HUES48 (cell line): ENCODE results near the gene KRT79.

Experiments
- H3K27ac ChIP-seq: one replicate; pipeline ENCODE4 v1.7.0; 2013; ENCODE audit warnings: low read depth, low read length, inconsistent platforms
- H3K27me3 ChIP-seq: 2 replicates; pipeline ENCODE4 v1.6.1; 2013; ENCODE audit warnings: mild to moderate bottlenecking, low read length; ENCODE audit not compliant: control insufficient read depth, insufficient read depth
- H3K36me3 ChIP-seq: 2 replicates; pipeline ENCODE4 v1.6.1; 2013; ENCODE audit warnings: low read length; ENCODE audit not compliant: control insufficient read depth, insufficient read depth
- H3K4me1 ChIP-seq: 2 replicates; pipeline ENCODE4 v1.6.1; 2013; ENCODE audit warnings: mild to moderate bottlenecking, low read length; ENCODE audit not compliant: control insufficient read depth, insufficient read depth
- H3K4me3 ChIP-seq: 2 replicates; pipeline ENCODE4 v1.5.1; 2013; ENCODE audit warnings: mild to moderate bottlenecking, low read depth, low read length
- H3K9ac ChIP-seq: 2 replicates; pipeline ENCODE4 v1.6.1; 2013; ENCODE audit warnings: mild to moderate bottlenecking, low read depth, low read length, moderate library complexity
- H3K9me3 ChIP-seq: 2 replicates; pipeline ENCODE4 v1.6.1; 2013; ENCODE audit warnings: low read length; ENCODE audit not compliant: control insufficient read depth, insufficient read depth

KRT79 gene

DNA sequence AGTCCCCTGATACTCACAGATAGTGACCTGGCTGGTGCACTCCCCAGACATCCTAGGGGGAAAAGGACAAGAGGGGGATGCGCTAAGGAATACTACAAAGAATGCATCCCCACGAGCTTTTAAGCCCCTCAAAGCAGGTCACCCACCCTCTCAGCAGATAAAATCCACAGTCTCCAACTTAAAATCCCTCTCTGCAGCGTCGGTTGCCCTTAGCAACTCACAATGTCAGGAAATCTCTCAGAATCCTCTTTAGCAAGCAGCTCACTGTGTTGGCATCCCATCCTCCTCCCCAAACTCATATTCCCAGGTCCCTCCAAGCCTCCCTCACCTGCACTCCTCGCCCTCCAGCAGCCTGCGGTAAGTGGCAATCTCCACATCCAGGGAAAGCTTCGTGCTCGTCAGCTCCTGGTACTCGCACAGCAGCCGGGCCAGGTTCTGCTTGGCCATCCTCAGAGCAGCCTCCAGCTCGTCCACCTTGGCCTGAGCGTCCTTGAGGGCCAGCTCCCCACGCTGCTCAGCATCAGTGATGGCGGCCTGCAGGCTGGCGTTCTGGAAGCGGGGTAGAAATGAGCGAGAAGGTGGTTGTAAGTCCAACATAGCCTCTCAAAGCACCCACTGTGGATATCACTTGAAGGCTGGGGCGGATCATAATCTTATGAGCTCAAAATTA is 5.5 kb upstream of the KRT79 start:
- Histone ChIP-seq H3K36me3 (no peaks in the 10 kb centered on the region), H3K27me3 (no peaks in the 10 kb centered on the region), H3K27ac (no peak overlapping the region), H3K4me1 (no peaks in the 10 kb centered on the region), H3K9me3 (no peaks in the 10 kb centered on the region), H3K9ac (no peak overlapping the region), H3K4me3 (no peak overlapping the region)

DNA sequence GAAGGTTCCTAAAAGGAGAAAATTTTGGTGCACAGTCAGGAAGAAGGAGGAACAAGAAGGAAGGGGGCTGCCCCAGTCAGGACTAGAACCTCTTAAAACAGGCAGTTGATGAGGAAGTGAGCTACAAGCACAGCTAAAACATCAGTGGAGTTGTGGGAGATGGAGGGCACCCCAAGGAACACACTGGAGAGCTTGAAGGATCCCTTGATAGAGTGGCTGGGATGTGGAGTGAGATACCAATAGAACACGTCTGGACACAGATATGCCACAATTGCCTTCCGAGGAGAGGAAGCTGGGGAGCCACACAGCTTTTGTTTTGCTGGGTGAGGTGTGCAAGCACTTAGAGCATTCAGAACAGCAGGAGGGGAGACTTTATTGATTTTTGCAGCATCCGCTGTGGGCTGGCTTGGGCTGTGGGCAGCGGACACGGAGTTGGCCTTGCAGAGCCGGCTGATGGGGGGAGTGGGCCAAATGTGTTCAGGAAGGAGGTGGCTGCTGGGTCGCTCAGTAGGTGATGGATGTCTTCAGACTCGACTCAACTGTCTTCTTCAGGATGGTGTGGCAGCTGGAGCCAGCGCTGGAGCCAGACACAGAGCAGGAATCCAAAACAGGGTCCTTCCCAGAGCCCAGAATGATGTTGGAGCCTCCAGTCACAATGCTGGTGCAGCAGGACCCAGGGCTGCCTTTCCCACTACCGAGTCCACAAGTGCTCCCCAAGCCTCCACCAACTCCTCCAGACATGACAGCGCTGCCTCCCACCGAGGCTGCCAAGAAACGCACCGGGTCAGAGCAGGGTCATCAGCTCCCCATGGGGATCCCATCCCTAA is 4.7 kb upstream of the KRT79 start:
- H3K9ac ChIP-seq = no peak overlapping the region

DNA sequence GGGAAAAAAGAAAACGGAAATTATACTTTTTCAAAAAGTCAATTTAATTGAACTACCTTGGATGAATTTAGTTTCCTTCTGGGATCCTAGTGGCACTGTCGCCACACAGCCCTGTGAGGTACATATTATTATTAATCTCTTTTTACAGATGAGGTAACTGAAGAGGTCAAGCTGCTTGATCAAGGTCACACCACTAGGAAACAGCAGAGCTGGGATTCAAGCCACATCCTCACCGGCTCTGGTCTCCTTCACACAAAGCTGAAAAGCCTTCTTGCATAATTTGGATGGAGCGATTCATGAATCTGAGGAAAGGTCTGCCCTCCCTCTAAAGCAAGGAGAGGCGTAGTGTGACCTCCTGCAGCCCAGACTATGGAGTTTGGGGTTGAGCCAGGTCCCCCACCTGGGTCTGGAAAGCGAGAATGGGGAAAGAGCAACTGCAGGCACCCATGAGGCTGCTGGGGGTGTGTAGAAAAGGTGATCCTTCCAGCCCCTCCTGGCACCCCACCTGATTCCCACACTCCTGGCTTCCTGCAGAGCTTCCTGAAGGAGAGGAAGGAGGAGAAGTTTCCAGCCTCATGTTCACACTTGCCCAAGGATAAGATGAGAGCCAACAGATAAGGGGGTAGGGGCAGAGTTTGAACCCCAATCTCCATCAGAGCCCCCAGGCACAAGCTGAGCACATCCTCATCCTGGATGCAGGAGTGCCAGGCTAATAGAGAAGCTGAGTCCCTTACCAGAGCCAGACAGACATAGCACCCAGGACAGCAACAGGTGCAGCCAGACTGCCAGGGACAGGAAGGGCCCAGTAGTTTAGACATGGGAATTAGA is 3.9 kb upstream of the KRT79 start:
- Histone ChIP-seq H3K27me3 (no peaks in the 10 kb centered on the region), H3K27ac (no peak overlapping the region), H3K4me3 (no peak overlapping the region), H3K9ac (no peak overlapping the region), H3K9me3 (no peaks in the 10 kb centered on the region), H3K4me1 (no peaks in the 10 kb centered on the region), H3K36me3 (no peaks in the 10 kb centered on the region)

More for the DNA sequence above, 4.7 kb upstream of the KRT79 start:
- Histone ChIP-seq H3K4me1 (no peaks in the 10 kb centered on the region), H3K27ac (no peak overlapping the region), H3K27me3 (no peaks in the 10 kb centered on the region), H3K9me3 (no peaks in the 10 kb centered on the region), H3K36me3 (no peaks in the 10 kb centered on the region), H3K4me3 (no peak overlapping the region)

DNA sequence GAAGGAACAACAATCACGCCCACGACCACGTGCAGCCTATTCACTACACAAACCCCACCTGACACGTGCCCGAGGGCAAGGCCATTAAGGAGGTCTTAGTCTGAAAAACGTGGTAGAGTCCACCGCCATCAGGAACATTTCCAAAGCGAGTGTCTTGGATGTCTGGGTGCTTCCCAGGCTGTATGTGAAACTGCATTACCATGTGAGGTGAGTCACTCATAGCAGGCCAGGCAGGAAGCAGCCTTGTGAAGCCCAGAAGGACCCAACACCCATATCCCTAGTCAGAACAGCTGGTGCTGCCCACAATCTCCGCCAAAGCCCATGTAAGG is 3.3 kb upstream of the KRT79 start:
- Histone ChIP-seq H3K27me3 (no peaks in the 10 kb centered on the region), H3K27ac (no peak overlapping the region), H3K36me3 (no peaks in the 10 kb centered on the region), H3K4me3 (no peak overlapping the region), H3K9ac (no peak overlapping the region), H3K4me1 (no peaks in the 10 kb centered on the region), H3K9me3 (no peaks in the 10 kb centered on the region)

GRCh38 chr12:52836491-52837412 is 2.6 kb upstream of the KRT79 start:
- no peaks in the 10 kb centered on the region for H3K4me1 ChIP-seq
- H3K36me3 ChIP-seq = no peaks in the 10 kb centered on the region
- no peak overlapping the region for H3K4me3 ChIP-seq
- no peaks in the 10 kb centered on the region for H3K27me3 ChIP-seq
- no peaks in the 10 kb centered on the region for H3K9me3 ChIP-seq
- no peak overlapping the region for H3K27ac ChIP-seq
- no peak overlapping the region for H3K9ac ChIP-seq

- Histone ChIP-seq H3K9me3 (no peaks in the 10 kb centered on the region), H3K4me1 (no peaks in the 10 kb centered on the region), H3K4me3 (no peak overlapping the region), H3K27me3 (no peaks in the 10 kb centered on the region), H3K9ac (no peak overlapping the region), H3K36me3 (no peaks in the 10 kb centered on the region), H3K27ac (no peak overlapping the region)
Measured at GRCh38 chr12:52836042-52836466, 1.9 kb upstream of the KRT79 start.

- H3K36me3 ChIP-seq = no peaks in the 10 kb centered on the region
- H3K27ac ChIP-seq = no peak overlapping the region
- no peaks in the 10 kb centered on the region for H3K4me1 ChIP-seq
- H3K9ac ChIP-seq = no peak overlapping the region
- H3K9me3 ChIP-seq = no peaks in the 10 kb centered on the region
- no peaks in the 10 kb centered on the region for H3K27me3 ChIP-seq
- no peak overlapping the region for H3K4me3 ChIP-seq
Measured at GRCh38 chr12:52835271-52836041, 1.3 kb upstream of the KRT79 start.

DNA sequence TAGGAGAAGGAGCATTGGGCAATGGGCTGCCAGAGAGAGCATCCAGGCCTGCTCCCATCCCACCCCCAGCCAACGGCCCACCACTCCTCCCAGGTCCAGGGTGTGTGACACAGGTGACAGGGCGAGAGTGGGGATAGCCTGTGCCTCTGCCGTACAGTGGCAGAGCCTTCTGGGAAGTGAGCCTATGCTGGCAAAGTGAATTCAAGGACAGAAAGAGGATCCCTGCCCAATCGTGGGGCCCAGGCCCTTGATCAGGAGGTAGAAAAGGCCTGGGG is 553 bp upstream of the KRT79 start:
- Histone ChIP-seq H3K36me3 (no peaks in the 10 kb centered on the region), H3K27ac (no peak overlapping the region), H3K4me3 (no peak overlapping the region), H3K4me1 (no peaks in the 10 kb centered on the region), H3K27me3 (no peaks in the 10 kb centered on the region), H3K9ac (no peak overlapping the region), H3K9me3 (no peaks in the 10 kb centered on the region)

DNA sequence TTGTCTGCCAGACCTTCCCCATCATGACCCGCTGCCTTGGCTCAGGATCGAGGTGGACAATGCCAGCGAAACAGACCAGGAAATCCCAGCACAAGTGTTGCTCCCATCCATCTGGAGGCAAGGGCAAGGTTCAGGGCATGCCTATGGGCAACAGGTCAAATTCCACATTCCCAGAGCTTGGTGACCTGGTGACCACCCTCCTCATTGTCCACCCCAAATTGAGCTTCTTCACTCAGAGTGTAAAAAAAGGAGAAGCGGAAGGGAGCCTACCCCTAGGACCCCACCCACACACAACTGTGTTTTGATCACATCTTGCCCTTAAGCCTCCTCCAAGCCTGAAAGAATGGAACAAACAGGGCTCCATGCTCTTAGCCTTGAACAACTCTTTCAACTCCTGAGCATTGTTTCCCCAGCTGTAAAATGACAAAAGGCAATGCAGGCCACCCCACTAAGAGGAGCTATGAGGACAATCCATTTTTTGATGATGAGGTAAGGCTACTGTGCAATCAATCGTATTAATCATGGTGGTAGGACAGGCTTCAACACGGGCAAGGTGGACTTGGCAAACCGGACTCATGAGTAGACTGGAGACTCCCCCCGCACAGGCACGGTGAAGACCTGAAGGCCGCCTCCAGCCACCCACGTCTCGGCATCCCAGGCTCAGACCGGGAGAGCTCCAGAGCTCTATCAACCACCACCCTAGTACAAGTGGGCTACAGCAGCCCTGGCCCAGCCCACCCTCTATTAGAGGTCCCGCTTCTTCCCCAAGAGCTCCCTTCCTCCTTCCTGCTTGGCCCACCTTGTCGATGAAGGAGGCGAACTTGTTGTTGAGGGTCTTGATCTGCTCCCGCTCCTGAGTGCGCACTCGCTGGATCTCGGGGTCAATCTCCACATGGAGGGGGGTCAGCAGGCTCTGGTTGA is 866 bp downstream of the KRT79 start:
- Histone ChIP-seq H3K4me1 (no peaks in the 10 kb centered on the region), H3K9ac (no peak overlapping the region), H3K27me3 (no peaks in the 10 kb centered on the region), H3K27ac (no peak overlapping the region), H3K9me3 (no peaks in the 10 kb centered on the region), H3K36me3 (no peaks in the 10 kb centered on the region), H3K4me3 (no peak overlapping the region)
